GM19468 (cell line): ENCODE results near the gene ERCC6L2.

Experiments used
- ATAC-seq: cut with Tn5 transposase; IDR thresholded peaks from one replicate; pipeline ENCODE4 v1.9.1; 2021; ENCODE audit warnings: mild to moderate bottlenecking, moderate library complexity, moderate number of reproducible peaks; ENCODE audit not compliant: unreplicated experiment; ENCODE audit errors: extremely low read depth

Gene ERCC6L2

DNA sequence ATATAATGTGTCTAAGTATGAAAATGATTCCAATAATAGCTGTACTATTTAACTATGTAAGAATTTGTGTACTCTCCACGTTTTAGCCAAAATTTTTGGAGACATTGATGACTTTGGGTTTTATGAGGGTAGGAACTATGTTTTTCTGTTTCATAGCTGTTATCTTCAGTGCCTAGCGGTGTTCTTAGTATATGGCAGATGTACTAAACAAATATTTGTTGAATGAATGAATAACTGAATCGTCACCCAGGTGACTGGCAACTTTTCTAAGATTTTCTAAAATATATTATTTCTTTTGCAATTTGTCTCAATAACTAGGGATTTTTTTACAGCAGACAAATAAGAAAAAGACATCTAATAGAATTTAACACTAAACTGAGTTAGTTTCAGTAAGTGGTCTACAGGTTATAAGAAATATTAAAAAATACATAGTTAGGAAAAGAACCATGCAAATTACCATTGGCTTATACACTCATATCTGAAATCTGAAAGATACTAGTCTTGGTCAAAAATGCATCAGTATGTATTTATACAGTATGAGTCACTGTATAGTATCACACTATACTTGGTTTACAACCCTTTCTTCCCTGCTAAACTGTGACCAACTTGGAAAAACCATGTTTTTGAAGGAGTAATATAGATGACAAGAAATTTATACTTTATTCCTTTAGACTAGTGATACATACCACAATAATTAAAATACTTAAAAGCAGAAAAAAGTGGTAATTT lies 10.5 kb upstream of the ERCC6L2 start:
- ATAC-seq = no peak

DNA sequence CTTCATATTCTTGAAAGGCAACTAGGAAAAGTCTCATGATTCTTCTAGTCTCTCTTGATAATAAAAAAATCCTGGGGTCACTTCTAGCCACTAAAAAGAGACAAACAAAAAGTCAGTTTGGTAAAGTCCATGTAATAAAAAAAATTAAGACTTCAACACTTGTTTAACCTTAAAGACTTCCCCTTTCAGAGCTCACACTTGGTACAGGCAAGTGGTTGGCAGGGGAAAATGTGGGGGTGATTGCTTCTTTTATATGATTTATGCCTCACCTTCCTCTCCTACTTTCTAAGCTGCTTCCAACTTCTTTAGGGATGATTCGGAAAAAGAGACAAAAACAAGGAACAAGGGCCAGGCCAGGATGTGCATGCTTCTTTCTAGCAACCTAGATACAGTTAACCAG lies 5.1 kb upstream of the ERCC6L2 start:
- ATAC-seq = no peak

GRCh38 chr9:95870906-95871305 lies 4.6 kb upstream of the ERCC6L2 start:
- ATAC-seq = no peak

- ATAC-seq = no peak
Observed at GRCh38 chr9:95874303-95874988, 1.0 kb upstream of the ERCC6L2 start.

GRCh38 chr9:95874989-95875304 lies 544 bp upstream of the ERCC6L2 start:
- ATAC-seq = no peak

DNA sequence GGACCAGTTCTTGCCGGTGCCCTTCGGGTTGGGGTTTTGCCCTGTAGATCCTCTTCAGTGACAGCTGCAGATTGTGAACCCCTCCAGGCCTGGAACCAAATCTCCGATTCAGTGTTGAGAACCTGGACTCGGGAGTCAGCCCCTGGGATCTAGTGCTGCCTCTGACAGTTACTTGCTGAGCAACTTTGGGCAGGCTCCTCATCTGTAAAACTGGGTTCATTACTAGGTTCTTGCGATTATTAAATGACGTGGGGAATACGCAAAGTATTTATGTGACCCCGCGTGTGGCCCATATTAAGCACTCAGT lies 600 bp downstream of the ERCC6L2 start:
- ATAC-seq = no peak

- no peak for ATAC-seq
Observed at GRCh38 chr9:95876595-95876994, 1.1 kb downstream of the ERCC6L2 start.

- no peak for ATAC-seq
Observed at GRCh38 chr9:95877984-95878383, 2.5 kb downstream of the ERCC6L2 start.

DNA sequence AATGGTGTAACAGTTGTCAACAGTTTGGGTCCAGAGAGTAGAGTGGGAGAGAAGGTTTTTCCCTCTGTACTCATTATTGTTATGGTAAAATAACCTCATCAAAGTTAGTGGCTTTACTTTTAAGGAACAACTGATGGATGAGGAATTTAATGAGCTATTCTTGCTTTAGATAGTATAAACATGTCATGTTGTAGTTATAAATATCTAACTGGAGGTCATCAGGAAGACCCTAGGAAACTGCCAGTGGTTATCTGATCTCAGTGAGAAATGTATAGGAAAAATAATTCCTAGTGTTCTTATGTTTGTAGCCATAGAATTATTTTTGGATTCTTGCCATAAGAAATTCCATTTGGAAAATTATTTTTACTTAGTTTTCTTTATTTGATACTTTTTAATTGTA lies 4.1 kb downstream of the ERCC6L2 start:
- ATAC-seq = no peak

- no peak for ATAC-seq
Observed at GRCh38 chr9:95880021-95880690, 4.7 kb downstream of the ERCC6L2 start.

DNA sequence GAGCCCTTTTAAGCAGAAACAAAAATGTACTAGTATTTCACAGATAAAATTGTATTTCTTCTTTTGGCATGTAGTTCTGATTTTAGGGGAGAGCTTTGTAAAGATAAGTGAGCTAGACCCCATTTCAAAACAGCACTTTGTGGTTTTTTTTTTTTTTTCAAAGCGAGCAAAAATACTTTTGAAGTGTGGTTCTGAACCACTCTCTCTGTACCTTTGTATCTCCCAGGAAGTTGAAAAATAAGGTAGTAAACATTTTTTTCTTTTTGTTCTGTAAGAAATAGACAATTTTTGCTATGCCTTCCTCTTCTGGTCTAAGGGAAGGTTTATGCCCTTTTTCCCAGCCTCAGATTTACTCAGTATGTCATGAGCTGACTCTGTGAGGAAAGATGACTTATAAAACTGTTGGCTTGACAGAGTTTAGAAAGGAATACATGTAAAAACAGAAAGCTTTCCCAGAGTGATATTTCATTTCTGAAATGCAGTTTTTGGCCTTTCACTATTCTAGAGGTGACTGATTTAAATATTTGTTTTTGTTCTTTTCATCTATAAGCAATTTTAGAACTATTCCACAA lies 12.5 kb downstream of the ERCC6L2 start:
- no peak for ATAC-seq

- ATAC-seq = no peak
Observed at GRCh38 chr9:95890594-95890993, 15.1 kb downstream of the ERCC6L2 start.

DNA sequence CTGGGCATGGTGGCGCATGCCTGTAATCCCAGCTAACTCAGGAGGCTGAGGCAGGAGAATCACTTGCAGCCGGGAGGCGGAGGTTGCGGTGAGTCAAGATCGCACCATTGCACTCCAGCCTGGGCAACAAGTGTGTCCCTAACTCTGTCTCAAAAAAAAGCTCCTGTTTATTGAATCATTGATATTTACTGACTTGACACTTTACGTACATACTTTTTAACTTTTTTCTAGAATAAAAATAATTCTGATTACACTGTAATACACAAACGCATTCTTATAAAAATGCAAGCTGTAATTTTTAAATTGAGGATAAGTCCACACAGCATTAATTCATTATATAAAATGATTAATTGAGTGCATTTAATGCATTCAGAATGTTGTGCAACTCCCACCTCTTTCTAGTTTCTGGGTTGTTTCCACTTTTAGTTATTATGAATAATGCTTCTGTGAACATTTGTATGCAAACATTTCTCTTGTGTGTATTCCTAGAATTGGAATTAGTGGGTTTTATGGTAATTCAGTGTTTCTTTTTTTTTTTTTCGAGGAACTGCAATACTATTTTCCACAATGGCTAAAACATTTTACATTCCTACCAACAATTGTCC lies 15.7 kb downstream of the ERCC6L2 start:
- ATAC-seq = no peak

- ATAC-seq = no peak
Observed at GRCh38 chr9:95892690-95893089, 17.2 kb downstream of the ERCC6L2 start.

DNA sequence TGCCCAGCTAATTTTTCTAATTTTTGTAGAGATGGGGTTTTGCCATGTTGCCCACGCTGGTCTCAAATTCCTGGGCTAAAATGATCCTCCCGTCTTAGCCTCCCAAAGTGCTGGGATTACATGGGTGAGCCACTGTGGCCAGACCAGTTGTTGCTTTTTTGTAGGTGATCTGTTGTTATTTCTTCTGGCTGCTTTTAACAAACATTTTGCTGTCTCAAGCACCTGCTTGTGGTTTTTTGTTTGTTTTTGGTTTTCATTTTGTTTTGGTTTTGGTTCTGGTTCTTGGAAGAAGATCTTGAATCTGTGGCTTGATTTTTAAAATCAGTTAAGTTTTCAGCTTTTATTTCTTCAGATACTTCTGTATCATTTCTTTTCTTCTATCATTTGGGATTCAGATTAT lies 21.1 kb downstream of the ERCC6L2 start:
- no peak for ATAC-seq

- ATAC-seq = no peak
Observed at GRCh38 chr9:95901506-95901905, 26.0 kb downstream of the ERCC6L2 start.

GRCh38 chr9:95903398-95903797 lies 27.9 kb downstream of the ERCC6L2 start:
- ATAC-seq = no peak

GRCh38 chr9:95907794-95908193 lies 32.3 kb downstream of the ERCC6L2 start:
- ATAC-seq = no peak

- ATAC-seq = no peak
Observed at GRCh38 chr9:95910023-95910707, 34.7 kb downstream of the ERCC6L2 start.

DNA sequence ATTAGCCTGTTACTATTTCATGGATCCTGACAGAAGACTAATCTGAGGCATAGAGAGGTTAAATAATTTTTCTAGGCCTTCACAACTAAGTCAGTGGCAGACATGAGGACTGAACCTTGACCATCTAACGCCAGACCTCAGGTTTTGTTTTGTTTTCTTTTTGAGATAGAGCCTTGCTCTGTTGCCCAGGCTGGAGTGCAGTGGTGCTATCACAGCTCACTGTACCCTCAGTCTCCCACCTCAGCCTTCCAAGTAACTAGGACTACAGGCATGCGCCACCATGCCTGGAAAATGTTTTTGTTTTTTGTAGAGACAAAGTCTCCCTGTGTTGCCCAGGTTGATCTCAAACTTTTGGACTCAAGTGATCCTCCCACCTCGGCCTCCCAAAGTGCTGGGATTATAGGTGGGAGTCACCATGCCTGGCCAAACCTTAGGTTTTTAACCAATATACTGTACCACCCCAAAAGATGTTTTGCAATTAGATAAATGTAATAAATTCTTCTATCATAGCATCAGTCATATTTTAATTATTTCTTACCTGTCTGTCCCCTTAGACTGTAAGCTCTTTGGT lies 35.4 kb downstream of the ERCC6L2 start:
- ATAC-seq = no peak
